HG02623 (cell line): ENCODE data around the gene EFNA5.
A peak's percentile ranks its signal among the peaks of the same experiment; 100 is the strongest.
"Not testable (repeated sequence)": the region's sequence is repeated elsewhere in the genome, so short reads cannot be mapped to it uniquely, and the experiment has no call there.

ENCODE experiments used
- ATAC-seq: cut with Tn5 transposase; IDR thresholded peaks from one replicate; pipeline ENCODE4 v1.9.1; 2021; ENCODE audit warnings: moderate library complexity; ENCODE audit not compliant: unreplicated experiment

Gene EFNA5

GRCh38 chr5:107499776-107500175, 171.0 kb downstream of the EFNA5 start:
- ATAC-seq, result no peak

GRCh38 chr5:107499237-107499636, 171.5 kb downstream of the EFNA5 start:
- no peak for ATAC-seq

GRCh38 chr5:107496466-107496865, 174.3 kb downstream of the EFNA5 start:
- no peak for ATAC-seq

GRCh38 chr5:107494129-107494528, 176.6 kb downstream of the EFNA5 start:
- not testable (repeated sequence) for ATAC-seq

- ATAC-seq, result no peak
These were observed 183.6 kb downstream of the EFNA5 start for GRCh38 chr5:107487056-107487542.

- peak; percentile 70 for ATAC-seq
These were observed 184.2 kb downstream of the EFNA5 start for GRCh38 chr5:107486489-107486888.

- peak; percentile 47 for ATAC-seq
These were observed 185.6 kb downstream of the EFNA5 start for GRCh38 chr5:107485184-107485583.

GRCh38 chr5:107484281-107484680, 186.5 kb downstream of the EFNA5 start:
- no peak for ATAC-seq

- no peak for ATAC-seq
These were observed 187.3 kb downstream of the EFNA5 start for GRCh38 chr5:107483231-107484024.

GRCh38 chr5:107478068-107478641, 192.6 kb downstream of the EFNA5 start:
- no peak for ATAC-seq

GRCh38 chr5:107477492-107477891, 193.2 kb downstream of the EFNA5 start:
- ATAC-seq, result no peak

- ATAC-seq, result peak; percentile 96
These were observed 194.0 kb downstream of the EFNA5 start for GRCh38 chr5:107476783-107477182.

- peak; percentile 40 for ATAC-seq
These were observed 195.8 kb downstream of the EFNA5 start for GRCh38 chr5:107474716-107475489.

- ATAC-seq, result no peak
These were observed 196.4 kb downstream of the EFNA5 start for GRCh38 chr5:107474361-107474715.

GRCh38 chr5:107472620-107473064, 198.1 kb downstream of the EFNA5 start:
- no peak for ATAC-seq

GRCh38 chr5:107470295-107470582, 200.5 kb downstream of the EFNA5 start:
- ATAC-seq, result no peak

- ATAC-seq, result no peak
These were observed 201.0 kb downstream of the EFNA5 start for GRCh38 chr5:107469485-107470294.

GRCh38 chr5:107469064-107469463, 201.7 kb downstream of the EFNA5 start:
- no peak for ATAC-seq

GRCh38 chr5:107468276-107468675, 202.5 kb downstream of the EFNA5 start:
- no peak for ATAC-seq

GRCh38 chr5:107467137-107467932, 203.4 kb downstream of the EFNA5 start:
- ATAC-seq, result no peak
